Hematopoietic multipotent progenitor cell treated with erythropoietin and hydrocortisone succinate and interleukin-3 and kit ligand, for 8 days (in vitro differentiated cells): ENCODE data around the gene EIF3B.
"Not testable (repeated sequence)": the region's sequence is repeated elsewhere in the genome, so short reads cannot be mapped to it uniquely, and the experiment has no call there.

Experiments
- DNase-seq: peaks from one replicate; pipeline ENCODE4 v3.0.0-alpha.2; 2015

The EIF3B gene

GRCh38 chr7:2354186-2354938, at the start of gene EIF3B:
TSS of gene EIF3B (plus strand) at chr7:2354827. CDS start at chr7:2354922, 95 bp downstream.
- peak; percentile 95 for DNase-seq

- DNase-seq: not testable (repeated sequence)
Observed at GRCh38 chr7:2305258-2305657, 49.4 kb upstream of the EIF3B start.

- no peak for DNase-seq
Observed at GRCh38 chr7:2306688-2307087, 47.9 kb upstream of the EIF3B start.

DNA sequence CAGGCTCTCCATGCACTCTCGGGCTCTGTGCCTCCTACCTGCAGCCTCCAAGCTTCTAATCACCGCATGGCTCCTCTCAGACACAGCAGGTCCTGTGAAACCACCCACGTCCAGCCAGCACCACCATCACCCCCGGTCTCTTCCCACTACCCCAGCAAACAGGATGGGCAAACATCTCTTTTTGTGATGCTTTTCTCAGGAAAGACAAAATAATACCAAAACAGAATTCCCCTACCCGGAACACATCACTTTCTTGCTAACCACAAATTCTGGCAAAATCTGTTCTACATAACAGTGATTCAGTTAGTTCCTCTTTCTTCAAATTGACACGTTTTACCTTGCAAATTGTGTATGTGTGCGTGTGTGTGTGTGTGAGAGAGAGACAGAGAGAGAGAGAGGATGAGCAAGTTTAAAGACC, 46.9 kb upstream of the EIF3B start:
- no peak for DNase-seq

- no peak for DNase-seq
Observed at GRCh38 chr7:2309889-2310331, 44.7 kb upstream of the EIF3B start.

DNA sequence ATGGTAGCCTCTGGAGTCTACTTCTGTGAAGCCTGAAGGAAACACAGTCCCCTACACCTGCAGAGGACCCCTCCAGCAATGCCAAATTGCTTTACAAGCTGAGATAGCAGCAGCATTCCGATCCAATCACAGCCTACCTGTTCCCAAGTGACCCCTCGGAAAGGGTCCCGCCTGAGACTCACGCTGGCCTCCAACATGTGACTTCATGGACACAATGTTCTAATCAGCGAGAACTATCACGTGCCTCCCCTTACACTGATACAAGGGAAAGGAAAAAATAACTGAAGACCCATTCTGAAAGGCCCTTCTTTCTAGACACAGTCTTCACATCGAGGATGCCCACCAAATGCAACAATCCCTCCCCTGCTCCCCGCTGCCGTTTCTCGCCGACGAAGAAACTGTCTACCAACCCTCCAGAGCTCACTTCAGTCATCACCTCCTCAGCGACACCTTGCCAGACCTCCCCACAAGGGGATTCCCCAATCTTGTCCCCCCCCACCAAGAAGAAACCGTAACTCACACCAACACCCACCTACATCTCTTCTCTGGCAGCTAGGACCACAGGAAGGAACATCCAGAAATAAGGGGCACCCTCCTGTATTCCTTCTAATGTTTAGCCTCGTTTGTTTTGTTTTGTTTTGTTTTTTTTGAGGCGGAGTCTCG, 42.2 kb upstream of the EIF3B start:
- no peak for DNase-seq

GRCh38 chr7:2313450-2314208, 41.0 kb upstream of the EIF3B start:
- peak; percentile 37 for DNase-seq

DNA sequence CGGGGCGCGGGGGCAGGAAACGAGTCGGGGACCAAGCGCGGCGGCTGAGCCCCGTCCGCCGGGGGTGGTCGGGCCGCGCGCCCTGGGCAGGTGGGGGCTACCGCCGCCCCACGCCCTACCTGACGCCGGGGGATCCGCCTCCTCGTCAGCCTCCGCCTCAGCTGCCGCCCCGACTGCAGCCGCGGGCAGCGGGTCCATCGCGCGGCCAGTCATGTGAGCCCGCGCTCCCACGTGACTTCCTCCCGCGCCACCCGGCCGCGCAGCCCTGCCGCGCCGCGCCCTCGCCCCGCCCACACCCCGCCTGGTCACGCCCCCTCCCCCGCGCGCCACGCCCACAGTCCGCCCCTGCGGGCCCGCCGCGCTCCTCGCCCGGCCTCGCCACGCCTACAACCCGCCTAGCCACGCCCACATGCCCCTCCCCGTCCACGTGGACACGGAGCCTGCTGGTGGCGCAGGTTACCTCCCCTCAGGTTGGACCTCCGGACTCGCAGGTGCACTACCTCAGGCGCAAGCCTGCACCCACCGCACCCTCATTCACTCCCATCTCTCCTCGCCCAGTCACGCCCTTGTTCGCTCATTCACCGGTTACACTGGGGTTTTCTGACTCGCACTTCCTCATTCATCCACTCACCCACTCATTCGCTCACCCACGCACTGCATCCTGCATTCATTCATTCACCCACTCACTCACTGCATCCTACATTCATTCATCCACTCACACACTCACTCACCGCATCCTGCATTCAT, 40.2 kb upstream of the EIF3B start, which contains the start of gene SNX8:
SNX8 (minus strand) TSS at position 233 of the 747 bp plus-strand sequence; CDS start at position 213, 20 bp downstream.
- DNase-seq: peak; percentile 84

DNA sequence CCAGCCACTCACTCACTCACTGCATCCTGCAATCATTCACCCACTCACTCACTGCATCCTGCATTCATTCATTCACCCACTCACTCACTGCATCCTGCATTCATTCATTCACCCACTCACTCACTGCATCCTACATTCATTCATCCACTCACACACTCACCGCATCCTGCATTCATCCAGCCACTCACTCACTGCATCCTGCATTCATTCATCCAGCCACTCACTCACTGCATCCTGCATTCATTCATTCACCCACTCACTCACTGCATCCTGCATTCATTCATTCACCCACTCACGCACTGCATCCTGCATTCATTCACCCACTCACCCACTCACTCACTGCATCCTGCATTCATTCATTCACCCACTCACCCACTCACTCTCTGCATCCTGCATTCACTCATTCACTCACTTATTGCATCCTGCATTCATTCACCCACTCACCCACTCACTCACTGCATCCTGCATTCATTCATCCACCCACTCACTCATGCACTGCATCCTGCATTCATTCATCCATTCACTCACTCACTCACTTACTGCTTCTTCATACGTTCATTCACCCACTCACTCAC, 39.6 kb upstream of the EIF3B start:
- not testable (repeated sequence) for DNase-seq

DNA sequence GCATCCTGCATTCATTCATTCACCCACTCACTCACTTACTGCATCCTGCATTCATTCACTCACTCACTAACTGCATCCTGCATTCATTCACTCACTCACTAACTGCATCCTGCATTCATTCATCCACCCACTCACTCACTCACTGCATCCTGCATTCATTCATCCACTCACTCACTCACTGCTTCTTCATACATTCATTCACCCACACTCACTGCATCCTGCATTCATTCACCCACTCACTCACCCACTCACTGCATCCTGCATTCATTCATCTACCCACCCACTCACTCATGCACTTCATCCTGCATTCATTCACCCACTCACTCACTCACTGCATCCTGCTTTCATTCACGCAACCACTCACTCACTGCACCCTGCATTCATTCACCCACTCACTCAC, 38.8 kb upstream of the EIF3B start:
- DNase-seq: no peak

DNA sequence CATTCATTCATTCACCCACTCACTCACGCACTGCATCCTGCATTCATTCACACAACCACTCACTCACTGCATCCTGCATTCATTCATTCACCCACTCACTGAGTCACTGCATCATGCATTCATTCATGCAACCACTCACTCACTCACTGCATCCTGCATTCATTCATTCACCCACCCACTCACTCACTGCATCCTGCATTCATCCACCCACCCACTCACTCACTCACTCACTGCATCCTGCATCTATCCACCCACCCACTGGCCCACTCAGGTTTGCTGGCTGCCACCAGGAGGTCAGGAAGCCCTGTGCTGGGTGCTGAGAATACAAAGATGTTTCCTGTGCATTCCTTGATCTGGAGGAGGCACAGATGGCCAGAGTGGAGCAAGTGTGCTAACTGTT, 38.0 kb upstream of the EIF3B start:
- DNase-seq: no peak

DNA sequence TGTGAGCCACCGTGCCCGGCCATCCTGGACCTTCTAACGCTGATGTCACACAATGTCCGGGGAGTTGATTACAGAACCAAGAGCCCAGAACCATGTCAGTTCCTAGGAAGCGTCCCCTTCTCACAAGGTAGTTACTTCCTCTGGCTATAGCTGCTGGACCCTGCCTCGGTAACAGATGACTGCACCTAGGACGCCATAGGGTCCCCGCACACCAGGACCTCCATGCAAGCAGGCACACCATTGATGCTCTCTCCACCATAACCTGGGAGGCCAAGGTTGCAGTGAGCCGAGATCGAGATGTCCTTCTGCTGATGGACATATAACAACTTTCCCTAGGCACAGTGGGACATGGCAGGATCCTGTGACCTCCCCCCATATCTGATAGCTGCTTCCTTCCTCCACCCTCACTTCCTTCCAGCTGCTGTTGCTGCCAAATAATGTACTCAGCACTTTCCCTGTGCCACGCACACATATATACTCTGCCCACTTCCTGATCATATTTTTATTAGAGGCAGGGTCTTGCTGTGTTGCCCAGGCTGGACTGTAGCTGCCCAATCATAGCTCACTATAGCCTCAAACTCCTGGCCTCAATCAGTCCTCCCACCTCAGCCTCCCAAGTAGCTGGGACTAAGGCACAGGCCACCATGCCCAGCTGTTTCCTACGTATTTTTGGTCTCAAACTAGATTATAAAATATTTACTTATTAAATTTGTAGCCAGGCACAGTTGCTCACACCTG, 36.9 kb upstream of the EIF3B start:
- DNase-seq: no peak

GRCh38 chr7:2321020-2321419, 33.6 kb upstream of the EIF3B start:
- no peak for DNase-seq

DNA sequence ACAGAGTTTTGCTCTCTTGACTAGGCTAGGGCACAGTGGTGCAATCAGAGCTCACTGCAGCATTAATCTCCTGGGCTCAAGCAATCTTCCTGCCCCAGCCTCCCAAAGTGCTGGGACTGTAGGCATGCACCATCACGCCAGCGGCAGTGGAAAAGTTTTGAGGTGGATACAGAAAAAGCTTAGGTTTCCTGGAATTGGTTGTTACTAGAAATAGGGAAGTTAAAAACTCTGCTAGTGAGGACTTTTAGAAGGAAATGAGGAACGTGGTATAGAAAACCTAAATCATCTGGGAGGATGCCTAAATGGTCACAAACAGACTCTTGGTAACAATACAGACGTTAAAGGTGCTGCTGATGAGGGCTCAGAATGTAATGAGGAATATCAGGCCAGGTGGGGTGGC, 29.5 kb upstream of the EIF3B start:
- DNase-seq: peak; percentile 46

GRCh38 chr7:2326951-2327350, 27.7 kb upstream of the EIF3B start:
- no peak for DNase-seq

- no peak for DNase-seq
Observed at GRCh38 chr7:2330493-2330892, 24.1 kb upstream of the EIF3B start.

GRCh38 chr7:2331707-2332106, 22.9 kb upstream of the EIF3B start:
- DNase-seq: no peak

DNA sequence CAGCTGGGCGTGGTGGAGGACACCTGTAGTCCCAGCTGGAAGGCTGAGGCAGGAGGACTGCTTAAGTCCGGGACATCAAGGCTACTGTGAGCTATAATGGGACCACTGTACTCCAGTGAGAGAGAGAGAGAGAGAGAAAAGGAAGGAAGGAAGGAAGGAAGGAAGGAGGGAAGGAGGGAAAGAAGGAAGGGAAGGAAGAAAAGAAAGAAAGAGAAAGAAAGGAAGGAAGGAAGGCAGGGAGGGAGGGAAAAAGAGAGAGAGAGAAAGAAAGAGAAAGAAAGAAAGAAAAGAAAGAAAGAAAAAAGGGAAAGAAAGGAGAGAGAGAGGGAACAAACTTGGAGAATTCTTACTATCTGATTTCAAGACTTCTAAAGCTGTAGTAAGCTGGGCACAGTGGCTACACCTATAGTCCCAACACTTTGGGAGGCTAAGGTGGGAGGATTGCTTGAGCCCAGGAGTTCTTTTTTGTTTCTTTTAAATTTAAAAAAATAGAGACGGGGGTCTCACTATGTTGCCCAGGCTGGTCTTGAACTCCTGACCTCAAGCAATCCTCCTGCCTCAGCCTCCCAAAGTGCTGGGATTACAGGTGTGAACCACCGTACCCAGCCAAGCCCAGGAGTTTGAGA, 21.9 kb upstream of the EIF3B start:
- not testable (repeated sequence) for DNase-seq

- DNase-seq: peak; percentile 90
Observed at GRCh38 chr7:2336626-2337299, 17.9 kb upstream of the EIF3B start.

- not testable (repeated sequence) for DNase-seq
Observed at GRCh38 chr7:2347351-2348063, 7.1 kb upstream of the EIF3B start.
